ENCODE measurements around the gene NSRP1. TPM values are rescaled to one million over a fixed set of nuclear protein-coding genes. Genes with fewer than 3 reads are reported as not detected.

Gene NSRP1
- total and polyA plus RNA-seq, 2 donors = 7.8 to 34.3 TPM

DNA sequence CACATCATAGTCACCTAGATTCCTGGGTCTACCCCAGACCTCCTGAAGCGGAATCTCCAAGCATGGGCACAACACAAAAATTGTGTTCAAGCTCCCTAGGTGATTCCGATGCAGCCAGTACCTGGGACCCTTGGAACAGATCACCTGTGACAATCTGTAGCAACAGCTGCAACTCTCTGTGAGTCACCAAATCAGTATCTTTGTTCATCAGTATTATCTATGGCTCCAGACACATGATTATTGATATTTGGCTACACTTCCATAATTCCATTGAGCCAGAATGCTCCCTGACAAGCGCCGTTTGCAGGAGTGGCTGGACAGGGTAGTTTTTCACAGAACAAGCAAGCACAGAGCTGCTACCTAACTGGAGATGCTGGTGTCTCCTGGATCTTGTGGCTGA is 102.7 kb downstream of the NSRP1 start:
- no peaks in the 10 kb centered on the region for H3K4me1 ChIP-seq (ENCODE audit: control insufficient read depth in 2 of 2, insufficient read depth in 2 of 2, low read length in 2 of 2)
- H3K27me3 ChIP-seq (ENCODE audit: control insufficient read depth in 2 of 2, insufficient read depth in 1 of 2, low read length in 1 of 2) = no peaks in the 10 kb centered on the region
- no peak overlapping the region for H3K4me3 ChIP-seq (ENCODE audit: low read length in 2 of 2)
- no peak for DNase-seq (ENCODE audit: low read depth in 6 of 9, low spot score in 9 of 9)
- H3K36me3 ChIP-seq (ENCODE audit: control insufficient read depth in 2 of 2, insufficient read depth in 2 of 2, low read length in 1 of 2) = no peaks in the 10 kb centered on the region
- 97% methylated on average over 4 of the region's 4 CpGs for WGBS
- H3K9me3 ChIP-seq (ENCODE audit: control insufficient read depth in 2 of 2, insufficient read depth in 1 of 2, low read length in 1 of 2) = peaks cover 0 to 5% of the 10 kb centered on the region in 2 donors
- H3K27ac ChIP-seq (ENCODE audit: low read depth in 1 of 2, low read length in 1 of 2) = no peak overlapping the region

DNA sequence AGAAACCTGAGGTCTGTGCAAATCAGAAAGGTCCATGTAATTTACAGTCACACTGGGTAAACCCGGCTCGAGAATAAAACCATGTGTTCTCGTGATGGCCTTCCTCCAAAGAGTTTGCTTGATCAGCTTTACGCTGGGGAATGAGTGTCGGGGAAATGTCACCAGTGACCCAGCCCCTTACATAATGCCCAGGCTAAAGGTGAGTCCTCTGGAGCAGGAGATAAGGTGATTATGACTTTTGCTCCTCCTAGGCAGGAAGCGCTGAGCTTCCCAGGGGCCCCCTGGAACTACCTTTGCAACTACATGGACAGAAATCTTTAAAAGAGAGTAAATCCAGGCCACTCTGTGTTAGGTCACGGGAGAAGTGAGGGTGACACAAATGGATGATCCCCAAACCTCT is 103.2 kb downstream of the NSRP1 start:
- Histone ChIP-seq H3K36me3 (ENCODE audit: control insufficient read depth in 2 of 2, insufficient read depth in 2 of 2, low read length in 1 of 2) (no peaks in the 10 kb centered on the region), H3K9me3 (ENCODE audit: control insufficient read depth in 2 of 2, insufficient read depth in 1 of 2, low read length in 1 of 2) (peaks cover 0 to 5% of the 10 kb centered on the region in 2 donors), H3K4me1 (ENCODE audit: control insufficient read depth in 2 of 2, insufficient read depth in 2 of 2, low read length in 2 of 2) (no peaks in the 10 kb centered on the region), H3K27me3 (ENCODE audit: control insufficient read depth in 2 of 2, insufficient read depth in 1 of 2, low read length in 1 of 2) (no peaks in the 10 kb centered on the region), H3K27ac (ENCODE audit: low read depth in 1 of 2, low read length in 1 of 2) (no peak overlapping the region), H3K4me3 (ENCODE audit: low read length in 2 of 2) (no peak overlapping the region)
- 88% methylated on average over 7 of the region's 7 CpGs for WGBS
- no peak for DNase-seq (ENCODE audit: low read depth in 6 of 9, low spot score in 9 of 9)

DNA sequence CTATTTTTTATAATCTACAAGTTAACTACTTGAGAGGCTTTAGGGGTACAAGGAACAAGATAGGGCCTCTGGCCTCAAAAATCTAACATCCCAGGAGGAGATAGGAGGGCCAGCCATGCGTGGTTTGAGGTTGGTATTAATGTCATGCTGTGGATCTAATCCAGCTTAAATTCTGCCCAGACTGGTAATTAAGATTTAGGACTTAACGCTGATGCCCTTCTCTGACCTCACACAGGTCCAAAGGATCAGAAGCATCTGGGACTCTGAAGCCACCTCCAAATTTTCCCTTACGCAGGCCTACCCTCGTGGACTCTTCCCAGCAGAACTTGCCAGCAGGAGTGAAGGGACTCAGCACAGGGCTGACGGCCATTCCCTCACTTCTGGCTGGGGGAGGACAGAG is 103.8 kb downstream of the NSRP1 start:
- no peak overlapping the region for H3K27ac ChIP-seq (ENCODE audit: low read depth in 1 of 2, low read length in 1 of 2)
- H3K27me3 ChIP-seq (ENCODE audit: control insufficient read depth in 2 of 2, insufficient read depth in 1 of 2, low read length in 1 of 2) = no peaks in the 10 kb centered on the region
- peaks cover 0 to 5% of the 10 kb centered on the region in 2 donors for H3K9me3 ChIP-seq (ENCODE audit: control insufficient read depth in 2 of 2, insufficient read depth in 1 of 2, low read length in 1 of 2)
- no peaks in the 10 kb centered on the region for H3K4me1 ChIP-seq (ENCODE audit: control insufficient read depth in 2 of 2, insufficient read depth in 2 of 2, low read length in 2 of 2)
- DNase-seq (ENCODE audit: low read depth in 6 of 9, low spot score in 9 of 9) = no peak
- H3K4me3 ChIP-seq (ENCODE audit: low read length in 2 of 2) = no peak overlapping the region
- H3K36me3 ChIP-seq (ENCODE audit: control insufficient read depth in 2 of 2, insufficient read depth in 2 of 2, low read length in 1 of 2) = no peaks in the 10 kb centered on the region
- WGBS = 96% methylated on average over 5 of the region's 5 CpGs

DNA sequence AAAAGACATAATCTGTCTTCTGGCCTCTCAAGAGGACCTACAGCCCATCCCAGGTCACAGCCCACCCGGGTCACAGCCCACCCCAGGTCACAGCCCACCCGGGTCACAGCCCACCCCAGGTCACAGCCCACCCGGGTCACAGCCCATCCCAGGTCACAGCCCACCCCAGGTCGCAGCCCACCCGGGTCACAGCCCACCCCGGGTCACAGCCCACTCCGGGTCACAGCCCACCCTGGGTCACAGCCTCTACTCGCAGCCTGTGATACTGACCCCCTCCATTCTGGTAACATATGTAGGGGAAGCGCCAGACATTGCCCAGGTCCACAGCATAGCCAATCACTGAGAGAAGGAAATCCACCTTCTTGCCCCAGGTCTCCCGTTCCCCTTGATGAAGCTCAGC is 104.7 kb downstream of the NSRP1 start:
- H3K4me3 ChIP-seq (ENCODE audit: low read length in 2 of 2) = no peak overlapping the region
- no peaks in the 10 kb centered on the region for H3K4me1 ChIP-seq (ENCODE audit: control insufficient read depth in 2 of 2, insufficient read depth in 2 of 2, low read length in 2 of 2)
- peaks cover 0 to 5% of the 10 kb centered on the region in 2 donors for H3K9me3 ChIP-seq (ENCODE audit: control insufficient read depth in 2 of 2, insufficient read depth in 1 of 2, low read length in 1 of 2)
- whole genome bisulfite sequencing = 97% methylated on average over 10 of the region's 10 CpGs
- H3K36me3 ChIP-seq (ENCODE audit: control insufficient read depth in 2 of 2, insufficient read depth in 2 of 2, low read length in 1 of 2) = no peaks in the 10 kb centered on the region
- no peak overlapping the region for H3K27ac ChIP-seq (ENCODE audit: low read depth in 1 of 2, low read length in 1 of 2)
- peaks cover 0 to 2% of the 10 kb centered on the region in 2 donors for H3K27me3 ChIP-seq (ENCODE audit: control insufficient read depth in 2 of 2, insufficient read depth in 1 of 2, low read length in 1 of 2)
- no peak for DNase-seq (ENCODE audit: low read depth in 6 of 9, low spot score in 9 of 9)

DNA sequence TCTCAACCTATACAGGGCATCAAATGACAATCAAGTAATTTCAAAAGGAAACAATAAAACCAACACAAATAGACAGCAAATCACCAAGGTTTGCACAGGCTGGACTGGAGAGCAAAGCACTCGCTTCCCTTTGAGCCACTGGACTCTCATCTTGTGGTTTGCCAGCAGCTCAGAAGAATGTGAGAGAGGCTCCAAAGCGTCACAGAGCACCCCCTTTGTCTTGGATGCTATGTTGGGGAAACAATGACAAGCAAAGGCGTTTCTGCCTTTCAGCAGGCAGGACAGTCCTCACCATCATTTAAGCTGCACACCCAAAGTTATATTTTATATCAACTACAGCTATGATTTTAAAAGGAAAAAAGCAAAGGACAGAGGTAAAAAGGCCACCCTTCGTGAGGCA is 105.6 kb downstream of the NSRP1 start:
- WGBS = 94% methylated on average over 4 of the region's 4 CpGs
- H3K27ac ChIP-seq (ENCODE audit: low read depth in 1 of 2, low read length in 1 of 2) = no peak overlapping the region
- peaks cover 0 to 5% of the 10 kb centered on the region in 2 donors for H3K9me3 ChIP-seq (ENCODE audit: control insufficient read depth in 2 of 2, insufficient read depth in 1 of 2, low read length in 1 of 2)
- no peak overlapping the region for H3K4me3 ChIP-seq (ENCODE audit: low read length in 2 of 2)
- H3K27me3 ChIP-seq (ENCODE audit: control insufficient read depth in 2 of 2, insufficient read depth in 1 of 2, low read length in 1 of 2) = peaks cover 0 to 2% of the 10 kb centered on the region in 2 donors
- no peaks in the 10 kb centered on the region for H3K4me1 ChIP-seq (ENCODE audit: control insufficient read depth in 2 of 2, insufficient read depth in 2 of 2, low read length in 2 of 2)
- no peak for DNase-seq (ENCODE audit: low read depth in 6 of 9, low spot score in 9 of 9)
- H3K36me3 ChIP-seq (ENCODE audit: control insufficient read depth in 2 of 2, insufficient read depth in 2 of 2, low read length in 1 of 2) = no peaks in the 10 kb centered on the region

DNA sequence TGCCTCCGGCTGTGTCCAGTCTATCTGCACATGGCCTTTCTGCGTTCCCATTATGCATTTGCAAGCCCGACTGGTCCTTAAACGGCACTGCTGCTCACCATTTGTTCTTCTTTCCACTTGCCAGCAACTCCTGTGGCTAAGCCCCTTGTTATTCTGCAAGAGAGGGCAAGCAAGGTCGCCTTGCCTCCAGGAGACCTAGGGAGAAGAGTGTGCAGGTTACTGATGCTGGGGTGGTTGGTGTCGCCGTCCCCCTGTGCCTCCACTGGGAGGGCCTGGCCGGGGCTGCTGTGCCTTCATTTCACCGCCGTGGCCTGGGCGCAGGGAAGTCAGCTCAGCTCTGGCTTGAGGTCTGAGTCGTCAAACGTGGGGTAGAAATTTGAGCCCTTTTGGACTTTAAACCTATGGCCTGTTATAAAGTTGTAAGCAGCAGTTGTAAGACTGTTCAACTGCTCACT is 106.1 kb downstream of the NSRP1 start:
- 96% methylated on average over 13 of the region's 13 CpGs for WGBS
- no peak for DNase-seq (ENCODE audit: low read depth in 6 of 9, low spot score in 9 of 9)
- Histone ChIP-seq H3K4me3 (ENCODE audit: low read length in 2 of 2) (no peak overlapping the region), H3K27ac (ENCODE audit: low read depth in 1 of 2, low read length in 1 of 2) (no peak overlapping the region), H3K27me3 (ENCODE audit: control insufficient read depth in 2 of 2, insufficient read depth in 1 of 2, low read length in 1 of 2) (peaks cover 0 to 2% of the 10 kb centered on the region in 2 donors), H3K4me1 (ENCODE audit: control insufficient read depth in 2 of 2, insufficient read depth in 2 of 2, low read length in 2 of 2) (no peaks in the 10 kb centered on the region), H3K9me3 (ENCODE audit: control insufficient read depth in 2 of 2, insufficient read depth in 1 of 2, low read length in 1 of 2) (peaks cover 0 to 5% of the 10 kb centered on the region in 2 donors), H3K36me3 (ENCODE audit: control insufficient read depth in 2 of 2, insufficient read depth in 2 of 2, low read length in 1 of 2) (no peaks in the 10 kb centered on the region)

DNA sequence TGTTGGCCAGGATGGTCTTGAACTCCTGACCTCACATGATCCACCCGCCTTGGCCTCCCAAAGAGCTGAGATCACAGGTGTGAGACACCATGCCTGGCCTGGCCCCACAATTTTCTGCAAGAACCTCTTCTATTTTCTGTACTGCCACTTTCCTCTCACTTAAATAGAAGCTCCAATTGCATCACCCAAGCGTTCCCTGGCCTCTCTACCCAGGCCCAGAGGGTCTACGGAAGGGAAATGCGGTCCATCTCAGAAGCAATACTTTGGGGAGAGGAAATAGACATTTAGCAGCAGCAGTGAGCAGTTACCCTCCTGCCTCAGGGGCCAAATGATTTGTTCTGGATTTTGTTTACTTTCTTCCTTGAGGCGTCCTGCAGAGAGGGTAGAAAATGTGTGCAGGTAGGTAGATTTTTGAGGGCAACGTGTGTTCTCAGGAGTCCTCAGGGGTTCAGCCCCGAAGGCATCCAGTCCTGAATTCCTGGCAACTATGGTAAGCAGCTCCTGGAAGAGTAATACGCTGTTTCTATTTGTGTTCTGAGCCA is 107.9 kb downstream of the NSRP1 start:
- H3K27ac ChIP-seq (ENCODE audit: low read depth in 1 of 2, low read length in 1 of 2) = no peak overlapping the region
- 90% methylated on average over 8 of the region's 8 CpGs for WGBS
- H3K27me3 ChIP-seq (ENCODE audit: control insufficient read depth in 2 of 2, insufficient read depth in 1 of 2, low read length in 1 of 2) = peaks cover 0 to 8% of the 10 kb centered on the region in 2 donors
- H3K4me3 ChIP-seq (ENCODE audit: low read length in 2 of 2) = no peak overlapping the region
- H3K36me3 ChIP-seq (ENCODE audit: control insufficient read depth in 2 of 2, insufficient read depth in 2 of 2, low read length in 1 of 2) = no peaks in the 10 kb centered on the region
- DNase-seq (ENCODE audit: low read depth in 6 of 9, low spot score in 9 of 9) = no peak
- no peaks in the 10 kb centered on the region for H3K9me3 ChIP-seq (ENCODE audit: control insufficient read depth in 2 of 2, insufficient read depth in 1 of 2, low read length in 1 of 2)
- no peaks in the 10 kb centered on the region for H3K4me1 ChIP-seq (ENCODE audit: control insufficient read depth in 2 of 2, insufficient read depth in 2 of 2, low read length in 2 of 2)

DNA sequence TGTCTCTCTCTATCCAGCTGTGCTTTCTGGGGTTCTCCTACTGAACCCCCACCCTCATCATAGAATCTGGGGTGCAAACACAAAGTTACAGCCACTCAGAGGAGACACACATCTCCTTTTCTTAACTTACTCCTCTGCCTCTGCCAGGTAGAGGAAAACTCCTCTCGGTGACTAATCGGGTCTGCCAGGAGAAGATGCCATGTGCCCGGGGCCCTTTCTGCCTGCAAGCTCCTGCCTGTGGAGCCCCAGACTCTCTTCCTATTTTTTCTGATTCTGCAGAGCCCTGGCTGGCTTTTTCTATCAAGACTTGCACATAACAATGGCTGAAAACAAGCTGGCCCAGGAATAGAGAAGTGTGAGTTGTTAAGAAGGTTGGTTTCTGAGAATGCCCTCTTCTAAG is 108.5 kb downstream of the NSRP1 start:
- H3K9me3 ChIP-seq (ENCODE audit: control insufficient read depth in 2 of 2, insufficient read depth in 1 of 2, low read length in 1 of 2) = no peaks in the 10 kb centered on the region
- no peak overlapping the region for H3K27ac ChIP-seq (ENCODE audit: low read depth in 1 of 2, low read length in 1 of 2)
- H3K27me3 ChIP-seq (ENCODE audit: control insufficient read depth in 2 of 2, insufficient read depth in 1 of 2, low read length in 1 of 2) = peaks cover 0 to 9% of the 10 kb centered on the region in 2 donors
- H3K36me3 ChIP-seq (ENCODE audit: control insufficient read depth in 2 of 2, insufficient read depth in 2 of 2, low read length in 1 of 2) = no peaks in the 10 kb centered on the region
- 85% methylated on average over 3 of the region's 3 CpGs for WGBS
- no peak for DNase-seq (ENCODE audit: low read depth in 6 of 9, low spot score in 9 of 9)
- no peaks in the 10 kb centered on the region for H3K4me1 ChIP-seq (ENCODE audit: control insufficient read depth in 2 of 2, insufficient read depth in 2 of 2, low read length in 2 of 2)
- no peak overlapping the region for H3K4me3 ChIP-seq (ENCODE audit: low read length in 2 of 2)

DNA sequence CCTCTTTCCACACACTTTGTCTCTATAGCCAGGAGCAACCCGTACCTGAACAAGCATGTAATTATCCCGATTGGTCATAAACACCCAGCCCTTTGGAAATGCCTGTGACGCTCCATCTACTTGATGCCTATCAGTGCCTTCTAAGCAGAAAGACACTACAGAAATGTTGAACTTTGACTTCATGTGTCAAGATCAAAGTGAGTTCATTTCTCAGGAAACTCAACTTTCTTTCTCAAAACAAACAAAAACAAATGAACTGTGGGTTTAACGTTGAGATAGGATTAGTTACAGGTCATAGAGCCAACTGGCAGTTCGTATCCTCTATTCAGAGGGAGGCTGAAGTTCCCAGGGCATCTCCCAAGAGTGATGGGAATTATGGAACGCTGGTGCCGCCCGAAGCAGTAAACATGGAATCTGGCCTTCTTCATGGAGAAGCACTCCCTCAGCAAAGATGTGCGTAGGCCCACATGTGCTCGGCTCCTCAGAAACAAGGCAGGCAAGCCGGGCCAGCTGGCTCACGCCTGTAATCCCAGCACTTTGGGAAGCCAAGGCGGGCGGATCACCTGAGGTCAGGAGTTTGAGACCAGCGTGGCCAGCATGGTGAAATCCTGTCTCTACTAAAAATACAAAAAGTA is 109.4 kb downstream of the NSRP1 start:
- H3K4me1 ChIP-seq (ENCODE audit: control insufficient read depth in 2 of 2, insufficient read depth in 2 of 2, low read length in 2 of 2) = no peaks in the 10 kb centered on the region
- H3K27me3 ChIP-seq (ENCODE audit: control insufficient read depth in 2 of 2, insufficient read depth in 1 of 2, low read length in 1 of 2) = peaks cover 0 to 15% of the 10 kb centered on the region in 2 donors
- H3K4me3 ChIP-seq (ENCODE audit: low read length in 2 of 2) = no peak overlapping the region
- no peak overlapping the region for H3K27ac ChIP-seq (ENCODE audit: low read depth in 1 of 2, low read length in 1 of 2)
- no peak for DNase-seq (ENCODE audit: low read depth in 6 of 9, low spot score in 9 of 9)
- H3K36me3 ChIP-seq (ENCODE audit: control insufficient read depth in 2 of 2, insufficient read depth in 2 of 2, low read length in 1 of 2) = no peaks in the 10 kb centered on the region
- no peaks in the 10 kb centered on the region for H3K9me3 ChIP-seq (ENCODE audit: control insufficient read depth in 2 of 2, insufficient read depth in 1 of 2, low read length in 1 of 2)
- WGBS = 91% methylated on average over 15 of the region's 15 CpGs
